ENCODE results near the gene SMYD2.

DNA sequence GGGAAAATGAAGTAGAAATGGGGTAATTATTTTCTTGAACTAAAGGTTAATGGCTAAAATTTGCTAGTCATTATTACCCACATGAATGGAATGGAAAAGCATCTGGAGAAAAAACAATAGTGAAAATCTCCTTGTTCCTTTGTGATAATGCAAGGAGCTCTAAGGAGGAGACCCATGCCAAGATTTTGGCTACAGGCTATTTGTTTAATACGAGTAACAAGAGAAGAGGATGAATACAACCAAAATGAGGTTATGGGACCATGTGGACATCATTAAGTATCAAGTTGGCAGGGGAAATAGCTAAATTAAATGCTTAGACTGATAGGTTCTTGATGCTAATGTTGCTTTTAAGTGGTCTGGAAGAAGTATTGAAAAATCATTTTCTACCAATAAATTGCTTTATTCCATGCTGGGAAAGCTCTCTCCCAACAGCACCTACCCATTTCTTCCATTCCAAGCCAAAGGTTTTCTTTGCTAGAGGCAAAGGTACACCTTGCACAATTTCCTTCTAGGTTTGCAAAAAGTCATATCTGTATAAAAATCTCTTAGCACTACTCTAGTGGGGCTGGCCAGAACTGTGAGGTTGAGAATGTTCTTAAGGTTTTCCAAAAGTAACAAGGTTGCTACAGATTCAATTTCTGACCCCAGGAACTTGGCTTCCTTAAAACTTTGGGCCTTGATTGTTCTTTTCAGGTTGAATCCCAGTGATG lies 100.2 kb downstream of the SMYD2 start:
- TF ChIP-seq, protein P1, sequence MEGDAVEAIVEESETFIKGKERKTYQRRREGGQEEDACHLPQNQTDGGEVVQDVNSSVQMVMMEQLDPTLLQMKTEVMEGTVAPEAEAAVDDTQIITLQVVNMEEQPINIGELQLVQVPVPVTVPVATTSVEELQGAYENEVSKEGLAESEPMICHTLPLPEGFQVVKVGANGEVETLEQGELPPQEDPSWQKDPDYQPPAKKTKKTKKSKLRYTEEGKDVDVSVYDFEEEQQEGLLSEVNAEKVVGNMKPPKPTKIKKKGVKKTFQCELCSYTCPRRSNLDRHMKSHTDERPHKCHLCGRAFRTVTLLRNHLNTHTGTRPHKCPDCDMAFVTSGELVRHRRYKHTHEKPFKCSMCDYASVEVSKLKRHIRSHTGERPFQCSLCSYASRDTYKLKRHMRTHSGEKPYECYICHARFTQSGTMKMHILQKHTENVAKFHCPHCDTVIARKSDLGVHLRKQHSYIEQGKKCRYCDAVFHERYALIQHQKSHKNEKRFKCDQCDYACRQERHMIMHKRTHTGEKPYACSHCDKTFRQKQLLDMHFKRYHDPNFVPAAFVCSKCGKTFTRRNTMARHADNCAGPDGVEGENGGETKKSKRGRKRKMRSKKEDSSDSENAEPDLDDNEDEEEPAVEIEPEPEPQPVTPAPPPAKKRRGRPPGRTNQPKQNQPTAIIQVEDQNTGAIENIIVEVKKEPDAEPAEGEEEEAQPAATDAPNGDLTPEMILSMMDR (IDR thresholded peaks at IDR 0.05), result no peak
- TF ChIP-seq POLR2A (IDR thresholded peaks at IDR 0.05), result no peak
- no peak for TF ChIP-seq POLR2AphosphoS5 (IDR thresholded peaks at IDR 0.05; ENCODE audit: insufficient read depth in 1 of 2, low read depth in 1 of 2)
